Stomach (tissue), 4 donors: ENCODE measurements around the gene UGT1A8.

Experiments
- CTCF ChIP-seq, 7 experiments: fragments of 450-650 bp in 4 of 7; fragments of 200-600 bp in 3 of 7; sonication (generic) in 3 of 7; IDR thresholded peaks; one replicate each; pipeline ENCODE4 v1.5.1; 2016 to 2019; ENCODE audit warnings: antibody characterized with exemption in 7 of 7, control low read depth in 2 of 7, mild to moderate bottlenecking in 1 of 7
- POLR2A ChIP-seq, 4 donors: fragments of 450-650 bp; IDR thresholded peaks; one replicate each; pipeline ENCODE4 v1.6.1; 2016; ENCODE audit warnings: antibody characterized with exemption in 4 of 4, control low read depth in 2 of 4, mild to moderate bottlenecking in 1 of 4, moderate library complexity in 1 of 4

- no peak for TF ChIP-seq CTCF (IDR thresholded peaks at IDR 0.05)
- no peak for TF ChIP-seq POLR2A (IDR thresholded peaks at IDR 0.05)
Measured at GRCh38 chr2:233681521-233682099, 64.2 kb downstream of the UGT1A8 start, which contains the start of gene UGT1A7.
